ENCODE measurements around the gene ANKRD33.

DNA sequence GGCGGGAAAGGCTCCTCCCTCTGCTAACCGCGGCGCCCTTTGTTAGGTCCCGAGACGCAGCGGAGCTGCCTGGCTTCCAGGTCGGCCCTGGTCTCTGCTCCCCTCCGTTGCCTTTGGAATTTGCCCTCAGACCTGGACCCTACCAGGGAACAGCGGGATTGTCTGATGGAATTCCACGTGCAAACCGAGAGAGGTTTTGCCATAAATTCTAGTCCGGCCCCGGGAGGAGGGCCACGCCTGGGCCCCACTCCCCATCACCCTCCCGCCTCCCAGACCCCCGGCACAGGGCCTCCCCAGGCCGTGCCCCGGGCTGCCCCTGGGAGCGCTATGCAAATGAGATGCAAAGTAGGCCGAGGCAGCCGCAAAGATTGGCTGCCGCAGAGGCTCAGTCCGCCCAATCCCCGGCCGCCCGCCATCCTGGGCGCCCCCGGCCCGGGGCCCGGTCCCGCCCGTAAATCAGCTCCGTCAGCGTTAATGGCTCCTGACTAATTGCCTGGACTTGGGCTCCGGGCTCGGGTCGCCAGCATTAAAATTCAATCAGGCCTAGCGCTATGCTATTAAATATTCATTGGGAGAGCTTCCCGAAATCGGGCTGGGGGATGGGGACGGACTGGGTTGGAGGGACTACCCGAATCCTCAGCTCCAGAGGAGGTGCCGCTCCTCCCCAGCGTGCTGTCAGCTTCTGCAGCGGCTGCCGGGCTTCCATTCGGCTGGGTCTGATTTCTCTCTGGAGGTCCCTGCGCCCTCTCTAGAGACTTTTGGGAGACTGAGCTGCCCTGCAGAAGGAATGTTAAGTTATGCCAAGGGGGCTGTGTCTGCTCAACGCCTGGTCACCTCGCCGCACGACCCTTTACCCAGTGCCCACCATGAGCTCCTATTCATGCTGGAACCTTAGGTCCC lies 23.7 kb upstream of the ANKRD33 start:
- TF ChIP-seq, protein P1, sequence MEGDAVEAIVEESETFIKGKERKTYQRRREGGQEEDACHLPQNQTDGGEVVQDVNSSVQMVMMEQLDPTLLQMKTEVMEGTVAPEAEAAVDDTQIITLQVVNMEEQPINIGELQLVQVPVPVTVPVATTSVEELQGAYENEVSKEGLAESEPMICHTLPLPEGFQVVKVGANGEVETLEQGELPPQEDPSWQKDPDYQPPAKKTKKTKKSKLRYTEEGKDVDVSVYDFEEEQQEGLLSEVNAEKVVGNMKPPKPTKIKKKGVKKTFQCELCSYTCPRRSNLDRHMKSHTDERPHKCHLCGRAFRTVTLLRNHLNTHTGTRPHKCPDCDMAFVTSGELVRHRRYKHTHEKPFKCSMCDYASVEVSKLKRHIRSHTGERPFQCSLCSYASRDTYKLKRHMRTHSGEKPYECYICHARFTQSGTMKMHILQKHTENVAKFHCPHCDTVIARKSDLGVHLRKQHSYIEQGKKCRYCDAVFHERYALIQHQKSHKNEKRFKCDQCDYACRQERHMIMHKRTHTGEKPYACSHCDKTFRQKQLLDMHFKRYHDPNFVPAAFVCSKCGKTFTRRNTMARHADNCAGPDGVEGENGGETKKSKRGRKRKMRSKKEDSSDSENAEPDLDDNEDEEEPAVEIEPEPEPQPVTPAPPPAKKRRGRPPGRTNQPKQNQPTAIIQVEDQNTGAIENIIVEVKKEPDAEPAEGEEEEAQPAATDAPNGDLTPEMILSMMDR (IDR thresholded peaks at IDR 0.05) = no peak
- TF ChIP-seq RXRA (IDR thresholded peaks at IDR 0.05; ENCODE audit: borderline replicate concordance, low read depth) (no peak), ELF1 (IDR thresholded peaks at IDR 0.05) (no peak), RFX5 (IDR thresholded peaks at IDR 0.05; ENCODE audit: low read length) (no peak), GABPA (IDR thresholded peaks at IDR 0.05; ENCODE audit: low read depth) (no peak), TEAD4 (IDR thresholded peaks at IDR 0.05; ENCODE audit: borderline replicate concordance, insufficient read depth) (no peak), MXI1 (IDR thresholded peaks at IDR 0.05; ENCODE audit: low read depth, low read length) (no peak), EP300 (IDR thresholded peaks at IDR 0.05; ENCODE audit: borderline replicate concordance in 1 of 2, low read depth in 1 of 2, low read length in 1 of 2) (no peak)

Measured in SK-N-SH (cell line).